ENCODE results near the gene SPARCL1. TPM values are rescaled to one million over a fixed set of nuclear protein-coding genes. Genes with fewer than 3 reads are reported as not detected.
A peak's percentile ranks its signal among the peaks of the same experiment; 100 is the strongest.

The SPARCL1 gene
- total RNA-seq, 4 donors from 2014 or later = 1,025 to 1,777 (median 1,327) TPM

DNA sequence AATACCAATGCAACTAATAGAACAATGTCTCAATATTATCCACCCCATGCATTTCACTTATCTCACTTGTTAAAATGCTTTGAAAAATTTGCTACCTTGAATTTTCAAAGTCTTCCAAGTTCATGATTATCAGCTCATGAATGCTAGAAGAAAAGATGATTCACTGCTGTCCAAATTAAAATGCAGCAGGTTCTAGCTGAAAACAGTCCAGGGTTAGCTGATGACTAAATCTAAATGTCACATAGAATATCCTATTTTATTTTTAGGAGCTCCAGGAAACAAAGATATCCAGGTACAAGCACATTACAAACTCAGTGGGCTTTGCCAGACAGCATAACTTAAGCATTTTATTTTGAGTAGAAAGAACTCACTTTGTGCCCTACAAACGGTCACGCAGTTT is 38.0 kb upstream of the SPARCL1 start:
- H3K27ac ChIP-seq = peak overlapping the region; percentile 18 to 43
- TF ChIP-seq, protein P1, sequence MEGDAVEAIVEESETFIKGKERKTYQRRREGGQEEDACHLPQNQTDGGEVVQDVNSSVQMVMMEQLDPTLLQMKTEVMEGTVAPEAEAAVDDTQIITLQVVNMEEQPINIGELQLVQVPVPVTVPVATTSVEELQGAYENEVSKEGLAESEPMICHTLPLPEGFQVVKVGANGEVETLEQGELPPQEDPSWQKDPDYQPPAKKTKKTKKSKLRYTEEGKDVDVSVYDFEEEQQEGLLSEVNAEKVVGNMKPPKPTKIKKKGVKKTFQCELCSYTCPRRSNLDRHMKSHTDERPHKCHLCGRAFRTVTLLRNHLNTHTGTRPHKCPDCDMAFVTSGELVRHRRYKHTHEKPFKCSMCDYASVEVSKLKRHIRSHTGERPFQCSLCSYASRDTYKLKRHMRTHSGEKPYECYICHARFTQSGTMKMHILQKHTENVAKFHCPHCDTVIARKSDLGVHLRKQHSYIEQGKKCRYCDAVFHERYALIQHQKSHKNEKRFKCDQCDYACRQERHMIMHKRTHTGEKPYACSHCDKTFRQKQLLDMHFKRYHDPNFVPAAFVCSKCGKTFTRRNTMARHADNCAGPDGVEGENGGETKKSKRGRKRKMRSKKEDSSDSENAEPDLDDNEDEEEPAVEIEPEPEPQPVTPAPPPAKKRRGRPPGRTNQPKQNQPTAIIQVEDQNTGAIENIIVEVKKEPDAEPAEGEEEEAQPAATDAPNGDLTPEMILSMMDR (IDR thresholded peaks at IDR 0.05) = no peak
- TF ChIP-seq POLR2A (IDR thresholded peaks at IDR 0.05) = no peak
- H3K4me1 ChIP-seq = no peaks in the 10 kb centered on the region
- H3K27me3 ChIP-seq = no peaks in the 10 kb centered on the region
- no peaks in the 10 kb centered on the region for H3K36me3 ChIP-seq
- intact Hi-C loops (cut with DNase I; ENCODE audit: low total_unique reads) = no loop called here
- H3K9me3 ChIP-seq = no peaks in the 10 kb centered on the region
- no peak for DNase-seq
- no peak overlapping the region for H3K4me3 ChIP-seq

- Histone ChIP-seq H3K4me3 (no peak overlapping the region), H3K27me3 (no peaks in the 10 kb centered on the region), H3K27ac (no peak overlapping the region), H3K9me3 (no peaks in the 10 kb centered on the region), H3K4me1 (no peaks in the 10 kb centered on the region), H3K36me3 (no peaks in the 10 kb centered on the region)
- intact Hi-C loops (cut with DNase I; ENCODE audit: low total_unique reads) = no loop called here
- DNase-seq = no peak
- TF ChIP-seq, protein P1 (IDR thresholded peaks at IDR 0.05) = no peak
- TF ChIP-seq POLR2A (IDR thresholded peaks at IDR 0.05) = no peak
Observed at GRCh38 chr4:87566276-87566675, 37.1 kb upstream of the SPARCL1 start.

DNA sequence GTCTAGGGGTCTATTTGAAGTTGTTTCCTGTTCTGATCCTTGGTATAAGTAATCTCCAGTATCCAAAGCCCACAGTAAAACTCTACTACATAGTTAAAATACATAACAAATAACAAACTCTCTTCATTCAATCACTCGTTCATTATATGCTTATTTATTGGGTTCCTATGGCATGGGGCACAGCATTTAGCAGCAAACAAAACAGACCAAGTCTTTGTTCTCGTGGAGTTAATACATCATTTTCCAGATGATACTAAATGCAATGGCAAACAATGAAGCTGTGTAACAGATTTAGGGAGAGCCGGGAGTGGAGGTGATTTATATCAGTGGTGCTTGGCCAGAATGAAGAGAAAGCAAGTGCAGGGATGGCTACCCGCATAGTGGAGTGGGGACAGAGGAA is 36.6 kb upstream of the SPARCL1 start:
- Histone ChIP-seq H3K4me1 (no peaks in the 10 kb centered on the region), H3K27ac (no peak overlapping the region), H3K4me3 (no peak overlapping the region), H3K27me3 (no peaks in the 10 kb centered on the region), H3K36me3 (no peaks in the 10 kb centered on the region), H3K9me3 (no peaks in the 10 kb centered on the region)
- intact Hi-C loops (cut with DNase I; ENCODE audit: low total_unique reads) = no loop called here
- TF ChIP-seq, protein P1 (IDR thresholded peaks at IDR 0.05) = no peak
- TF ChIP-seq POLR2A (IDR thresholded peaks at IDR 0.05) = no peak
- no peak for DNase-seq

DNA sequence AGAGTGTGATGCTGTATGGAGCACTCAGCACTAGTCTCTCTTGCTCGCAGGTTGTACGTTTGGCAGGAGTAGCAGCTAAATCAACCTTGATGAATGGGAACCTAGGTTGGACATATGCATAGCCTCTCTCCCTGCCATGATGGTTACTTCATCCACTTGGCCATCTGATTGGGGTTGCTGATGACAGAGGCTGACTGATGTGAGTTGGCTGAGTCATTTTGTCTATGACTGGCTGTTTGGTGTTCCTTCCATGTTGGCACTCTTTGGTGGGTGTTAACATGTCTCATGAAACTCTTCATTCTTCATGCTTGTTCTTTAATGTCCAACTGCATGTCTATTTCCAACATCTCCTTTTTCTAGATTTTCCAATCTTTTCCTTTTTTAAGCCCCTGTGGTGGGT is 31.6 kb upstream of the SPARCL1 start:
- Histone ChIP-seq H3K9me3 (no peaks in the 10 kb centered on the region), H3K27ac (no peak overlapping the region), H3K4me3 (no peak overlapping the region), H3K27me3 (no peaks in the 10 kb centered on the region), H3K4me1 (no peaks in the 10 kb centered on the region), H3K36me3 (no peaks in the 10 kb centered on the region)
- no peak for TF ChIP-seq POLR2A (IDR thresholded peaks at IDR 0.05)
- TF ChIP-seq, protein P1 (IDR thresholded peaks at IDR 0.05) = no peak
- intact Hi-C loops (cut with DNase I; ENCODE audit: low total_unique reads) = no loop called here
- no peak for DNase-seq

- Histone ChIP-seq H3K4me3 (no peak overlapping the region), H3K4me1 (no peaks in the 10 kb centered on the region), H3K36me3 (no peaks in the 10 kb centered on the region), H3K9me3 (no peaks in the 10 kb centered on the region), H3K27ac (no peak overlapping the region), H3K27me3 (no peaks in the 10 kb centered on the region)
- DNase-seq = no peak
- intact Hi-C loops (cut with DNase I; ENCODE audit: low total_unique reads) = no loop called here
- TF ChIP-seq, protein P1 (IDR thresholded peaks at IDR 0.05) = no peak
- TF ChIP-seq POLR2A (IDR thresholded peaks at IDR 0.05) = no peak
Observed at GRCh38 chr4:87559090-87559837, 30.1 kb upstream of the SPARCL1 start.
